Epithelial cell of esophagus (primary cell): ENCODE data around the gene TNIK.
A peak's percentile ranks its signal among the peaks of the same experiment; 100 is the strongest.

Source experiments
- DNase-seq: peaks from one replicate; pipeline ENCODE4 v3.0.0; 2010; ENCODE audit warnings: low read depth
- H3K4me3 ChIP-seq: 2 replicates; pipeline ENCODE4 v1.5.1; 2011; ENCODE audit warnings: mild to moderate bottlenecking, low read length, control low read depth
- TF ChIP-seq, protein P1 (sequence below): IDR thresholded peaks from 2 replicates; pipeline ENCODE4 v1.5.1; 2011; ENCODE audit warnings: low read depth, mild to moderate bottlenecking, low read length, control low read depth, inconsistent platforms; ENCODE audit not compliant: insufficient read depth; ENCODE audit errors: missing control alignments

The TNIK gene

DNA sequence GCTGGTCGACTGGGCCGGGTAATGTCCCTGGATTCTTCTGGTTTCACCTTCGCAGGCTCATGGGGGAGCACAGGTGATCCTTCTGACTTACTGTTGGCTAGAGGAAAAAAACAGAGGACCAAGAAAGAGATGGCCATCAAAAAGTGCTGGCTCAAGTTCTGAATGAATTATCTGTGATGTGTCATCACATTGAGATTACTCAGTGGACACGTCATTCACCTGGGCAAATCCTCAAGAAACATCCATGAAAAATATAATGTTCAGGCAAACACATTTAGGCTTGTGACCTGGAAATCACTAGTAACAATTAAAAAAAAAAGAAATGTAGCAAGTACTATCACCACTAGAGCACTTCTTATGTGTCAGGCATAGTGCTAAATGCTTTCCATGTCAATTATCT lies 352.1 kb downstream of the TNIK start:
- TF ChIP-seq, protein P1, sequence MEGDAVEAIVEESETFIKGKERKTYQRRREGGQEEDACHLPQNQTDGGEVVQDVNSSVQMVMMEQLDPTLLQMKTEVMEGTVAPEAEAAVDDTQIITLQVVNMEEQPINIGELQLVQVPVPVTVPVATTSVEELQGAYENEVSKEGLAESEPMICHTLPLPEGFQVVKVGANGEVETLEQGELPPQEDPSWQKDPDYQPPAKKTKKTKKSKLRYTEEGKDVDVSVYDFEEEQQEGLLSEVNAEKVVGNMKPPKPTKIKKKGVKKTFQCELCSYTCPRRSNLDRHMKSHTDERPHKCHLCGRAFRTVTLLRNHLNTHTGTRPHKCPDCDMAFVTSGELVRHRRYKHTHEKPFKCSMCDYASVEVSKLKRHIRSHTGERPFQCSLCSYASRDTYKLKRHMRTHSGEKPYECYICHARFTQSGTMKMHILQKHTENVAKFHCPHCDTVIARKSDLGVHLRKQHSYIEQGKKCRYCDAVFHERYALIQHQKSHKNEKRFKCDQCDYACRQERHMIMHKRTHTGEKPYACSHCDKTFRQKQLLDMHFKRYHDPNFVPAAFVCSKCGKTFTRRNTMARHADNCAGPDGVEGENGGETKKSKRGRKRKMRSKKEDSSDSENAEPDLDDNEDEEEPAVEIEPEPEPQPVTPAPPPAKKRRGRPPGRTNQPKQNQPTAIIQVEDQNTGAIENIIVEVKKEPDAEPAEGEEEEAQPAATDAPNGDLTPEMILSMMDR = no peak
- H3K4me3 ChIP-seq = no peak overlapping the region
- DNase-seq = peak; percentile 75

GRCh38 chr3:171103185-171103584 lies 357.0 kb downstream of the TNIK start:
- no peak overlapping the region for H3K4me3 ChIP-seq
- no peak for DNase-seq
- TF ChIP-seq, protein P1 = no peak

DNA sequence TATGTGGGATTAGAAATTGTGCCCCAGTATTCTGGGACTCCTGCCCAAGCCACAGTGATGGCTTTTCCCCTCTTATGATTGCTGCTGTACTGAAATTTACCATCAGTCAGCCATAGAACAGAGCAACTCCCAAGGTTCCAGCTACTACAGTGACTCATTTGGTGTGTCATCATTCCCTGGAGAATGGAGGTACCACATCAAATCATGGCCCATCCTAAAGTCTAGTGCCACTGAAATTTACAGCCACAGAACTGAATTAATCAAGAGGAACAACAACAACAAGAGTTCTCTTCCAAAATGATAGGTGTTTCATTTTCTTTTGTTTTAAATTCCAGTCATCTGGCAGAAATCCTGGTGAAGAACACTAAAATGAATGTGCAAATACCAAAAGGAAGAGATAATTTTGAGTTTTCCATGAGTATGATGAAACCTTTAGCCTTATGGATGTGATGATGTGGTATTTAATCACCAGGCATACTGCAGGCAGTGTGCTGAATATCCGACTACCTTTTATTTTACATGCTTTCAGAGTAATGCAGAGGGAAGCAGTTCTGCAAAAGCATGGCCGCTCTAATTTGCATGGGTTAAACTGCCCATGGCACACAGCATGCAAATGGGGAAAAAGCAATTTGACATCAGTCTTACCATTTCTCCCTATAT lies 358.1 kb downstream of the TNIK start:
- TF ChIP-seq, protein P1 = no peak
- no peak overlapping the region for H3K4me3 ChIP-seq
- peak; percentile 55 for DNase-seq

DNA sequence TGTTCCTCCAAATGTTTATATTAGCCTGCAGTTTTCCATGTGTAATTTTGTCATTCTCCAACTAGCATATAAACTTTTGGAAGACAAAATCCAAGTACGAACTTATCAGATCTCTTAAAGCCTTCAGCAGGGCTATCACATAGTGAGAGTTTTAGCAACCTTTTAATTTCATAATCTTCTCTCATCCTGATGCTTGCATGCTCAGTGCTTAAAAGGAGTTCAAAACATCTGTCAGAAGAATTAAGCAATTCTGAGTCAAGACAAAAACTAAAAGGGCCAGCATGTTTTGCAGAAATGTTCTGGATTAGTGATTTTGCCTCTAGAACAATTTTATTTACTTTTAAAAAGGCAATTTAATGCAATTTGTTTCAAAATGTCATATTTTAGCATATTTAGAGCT lies 360.3 kb downstream of the TNIK start:
- no peak overlapping the region for H3K4me3 ChIP-seq
- DNase-seq = no peak
- TF ChIP-seq, protein P1 = no peak

- TF ChIP-seq, protein P1 = no peak
- no peak overlapping the region for H3K4me3 ChIP-seq
- no peak for DNase-seq
Measured at GRCh38 chr3:171095063-171095462, 365.1 kb downstream of the TNIK start.

DNA sequence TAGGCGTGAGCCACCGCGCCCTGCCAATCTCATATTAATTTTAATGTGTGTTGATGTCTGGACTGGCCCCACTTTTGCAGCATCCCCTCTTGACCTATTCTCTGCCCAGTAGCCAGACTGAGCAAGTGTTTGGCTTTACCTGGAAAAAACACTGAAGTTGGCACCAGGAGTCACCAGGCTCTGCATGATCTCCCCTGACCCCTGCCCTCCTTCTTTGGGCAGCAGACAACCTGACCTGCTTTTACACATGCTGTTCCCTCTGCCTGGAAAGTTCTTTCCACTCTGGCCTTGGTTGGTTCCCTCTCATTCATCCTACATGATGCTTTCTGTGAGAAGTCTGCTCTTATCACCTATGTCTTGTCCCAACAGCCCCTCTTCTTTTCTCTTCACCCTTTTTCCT lies 365.8 kb downstream of the TNIK start:
- no peak overlapping the region for H3K4me3 ChIP-seq
- no peak for DNase-seq
- TF ChIP-seq, protein P1 = no peak

DNA sequence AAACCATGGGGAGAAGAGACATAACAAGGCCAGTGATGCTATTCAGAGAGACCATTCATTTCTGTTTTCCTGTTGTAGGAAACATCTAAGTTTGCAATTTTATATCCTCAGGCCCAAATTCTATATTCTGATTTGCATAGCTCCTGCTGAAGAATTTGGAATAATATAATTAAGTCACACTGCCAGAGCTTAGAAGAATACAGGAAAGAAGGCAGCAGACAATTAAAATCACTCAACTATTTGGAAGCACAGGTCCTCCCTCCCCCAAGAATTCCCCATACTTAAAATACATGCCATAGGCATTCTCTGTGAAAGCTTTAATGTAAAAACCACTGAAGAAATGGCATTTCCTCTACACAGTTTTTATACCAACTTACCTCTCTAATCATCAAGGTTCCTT lies 366.7 kb downstream of the TNIK start:
- no peak for DNase-seq
- H3K4me3 ChIP-seq = no peak overlapping the region
- TF ChIP-seq, protein P1 = no peak
